T-cell (primary cell): ENCODE data around the gene PGAP3. TPM values are rescaled to one million over a fixed set of nuclear protein-coding genes. Genes with fewer than 3 reads are reported as not detected.
A peak's percentile ranks its signal among the peaks of the same experiment; 100 is the strongest.

Experiments
- ATAC-seq, 4 experiments: fragments of 200-7000 bp in 3 of 4; fragments of 150-1000 bp in 1 of 4; cut with Tn5 transposase; replicated peaks in 1 of 4; 1 replicate in 3 of 4; 2 replicates in 1 of 4; pipeline ENCODE4 v1.10.0; 2021; ENCODE audit warnings: moderate library complexity in 3 of 4, mild to moderate bottlenecking in 2 of 4, moderate number of reproducible peaks in 1 of 4
- CTCF ChIA-PET, 2 donors: fragments of 300-600 bp; sonication (Branson Sonifier 250); formaldehyde crosslinking; loops; one replicate each; lab custom pipeline; 2022; ENCODE audit warnings: antibody characterized with exemption in 2 of 2; lab: Charles Lee
- POLR2A ChIA-PET, 2 donors: fragments of 300-600 bp; sonication (Branson Sonifier 250); formaldehyde crosslinking; loops; one replicate each; lab custom pipeline; 2022; ENCODE audit warnings: antibody characterized with exemption in 2 of 2; lab: Charles Lee
- DNase-seq, 35 experiments: peaks; one replicate each; pipeline versions ENCODE4 v3.0.0 to v3.0.0-alpha.2; 2013 to 2023
- H3K27ac ChIP-seq: one replicate; pipeline ENCODE4 v1.5.1; 2013; ENCODE audit warnings: low read length
- H3K27me3 ChIP-seq, 2 experiments: replicated peaks in 1 of 2; 1 replicate in 1 of 2; 2 replicates in 1 of 2; pipeline versions ENCODE4 v1.6.1 to v1.7.0; 2013; ENCODE audit warnings: low read length in 1 of 2, mixed read lengths in 1 of 2; ENCODE audit not compliant: control insufficient read depth in 2 of 2, insufficient read depth in 2 of 2; ENCODE audit errors: extremely low read depth in 1 of 2
- H3K36me3 ChIP-seq, 2 donors: 1 replicate in 1 of 2; 2 replicates in 1 of 2; pipeline versions ENCODE4 v1.6.1 to v1.7.0; 2013; ENCODE audit warnings: low read length in 1 of 2; ENCODE audit not compliant: control insufficient read depth in 2 of 2, insufficient read depth in 1 of 2; ENCODE audit errors: extremely low read depth in 1 of 2
- H3K4me1 ChIP-seq, 2 experiments: 1 replicate in 1 of 2; 2 replicates in 1 of 2; pipeline versions ENCODE4 v1.6.1 to v1.7.0; 2013; ENCODE audit warnings: low read length in 2 of 2, mixed read lengths in 1 of 2; ENCODE audit not compliant: insufficient read depth in 2 of 2, control insufficient read depth in 1 of 2; ENCODE audit errors: extremely low read depth in 1 of 2
- H3K4me3 ChIP-seq, 2 donors: 1 replicate in 1 of 2; 2 replicates in 1 of 2; pipeline versions ENCODE4 v1.5.1 to v1.7.0; 2013; ENCODE audit warnings: mild to moderate bottlenecking in 2 of 2, low read length in 1 of 2, moderate library complexity in 1 of 2; ENCODE audit not compliant: control insufficient read depth in 1 of 2; ENCODE audit errors: extremely low read depth in 1 of 2
- H3K9me3 ChIP-seq: 2 replicates; pipeline ENCODE4 v1.7.0; 2013
- H3K27ac Mint-ChIP-seq, 2 donors: one replicate each; pipeline ENCODE4 v1.8.0; 2020 to 2021; ENCODE audit warnings: mild to moderate bottlenecking in 2 of 2, mixed read lengths in 2 of 2
- H3K27me3 Mint-ChIP-seq, 2 donors: one replicate each; pipeline ENCODE4 v1.8.0; 2021 to 2022; ENCODE audit warnings: mixed read lengths in 2 of 2
- H3K36me3 Mint-ChIP-seq: one replicate; pipeline ENCODE4 v1.8.0; 2021; ENCODE audit warnings: mixed read lengths
- H3K4me1 Mint-ChIP-seq, 3 donors: one replicate each; pipeline ENCODE4 v1.8.0; 2020 to 2022; ENCODE audit warnings: mixed read lengths in 3 of 3, mild to moderate bottlenecking in 1 of 3
- H3K4me3 Mint-ChIP-seq, 3 donors: one replicate each; pipeline ENCODE4 v1.8.0; 2020 to 2022; ENCODE audit warnings: mild to moderate bottlenecking in 3 of 3, mixed read lengths in 3 of 3, moderate library complexity in 3 of 3
- H3K9me3 Mint-ChIP-seq, 3 donors: one replicate each; pipeline ENCODE4 v1.8.0; 2020 to 2022; ENCODE audit warnings: mixed read lengths in 3 of 3
- WGBS: methylation state at CpG from one replicate; pipeline ENCODE4 v1.1.5; 2013; ENCODE audit warnings: missing lambda C conversion rate; ENCODE audit not compliant: insufficient coverage; 5-methylcytosine and 5-hydroxymethylcytosine counted together
- total RNA-seq, 35 experiments: library from RNA in 6 of 35; stranded (reverse) in 6 of 35; fragments of 120-200 nt in 1 of 35; gene quantifications; one replicate each; pipeline versions ENCODE4 v1.2.1 to v1.2.4 and lab custom pipeline; 2013 to 2026

Gene PGAP3
- total RNA-seq, 5 donors from 2014 or later (not counting 1 experiment from before 2014, with no cell fraction given): 27.9 to 34.3 (median 31.7) TPM

GRCh38 chr17:39670746-39671145 lies 17.1 kb downstream of the PGAP3 start:
- H3K27ac Mint-ChIP-seq: no peak overlapping the region
- no peak overlapping the region for H3K4me3 Mint-ChIP-seq
- CTCF ChIA-PET: interaction anchor here in 1 of 2 donors (1.0 kb wide), 1 partner anchor 17 kb away, joined by 4 read pairs; no protein-coding TSS in a partner anchor
- no peaks in the 10 kb centered on the region for H3K36me3 Mint-ChIP-seq
- DNase-seq: no peak
- peaks cover 12 to 18% of the 10 kb centered on the region in 2 donors for H3K27me3 Mint-ChIP-seq
- Histone ChIP-seq H3K36me3 (no peaks in the 10 kb centered on the region), H3K4me3 (no peak overlapping the region), H3K27me3 (peaks cover 0 to 59% of the 10 kb centered on the region in 2 experiments), H3K9me3 (no peaks in the 10 kb centered on the region), H3K27ac (no peak overlapping the region), H3K4me1 (peaks cover 2 to 48% of the 10 kb centered on the region in 2 experiments)
- WGBS: 61% methylated on average over 3 of the region's 4 CpGs
- ATAC-seq: no peak
- peaks cover 19 to 24% (median 20%) of the 10 kb centered on the region in 3 donors for H3K4me1 Mint-ChIP-seq
- POLR2A ChIA-PET: no interaction called here
- H3K9me3 Mint-ChIP-seq: no peaks in the 10 kb centered on the region

- no peaks in the 10 kb centered on the region for H3K9me3 Mint-ChIP-seq
- CTCF ChIA-PET: interaction anchor here (1.0 to 1.6 kb wide), 3 partner anchors 16 to 48 kb away, joined by 3 to 4 read pairs (median 4); no protein-coding TSS in a partner anchor
- peaks cover 2 to 44% of the 10 kb centered on the region in 2 experiments for H3K4me1 ChIP-seq
- no peak overlapping the region for H3K4me3 ChIP-seq
- DNase-seq: no peak
- no peaks in the 10 kb centered on the region for H3K36me3 ChIP-seq
- no peak overlapping the region for H3K27ac ChIP-seq
- H3K4me3 Mint-ChIP-seq: no peak overlapping the region
- peaks cover 0 to 60% of the 10 kb centered on the region in 2 experiments for H3K27me3 ChIP-seq
- WGBS: 90% methylated on average over 15 of the region's 23 CpGs
- POLR2A ChIA-PET: no interaction called here
- peaks cover 12 to 18% of the 10 kb centered on the region in 2 donors for H3K27me3 Mint-ChIP-seq
- peaks cover 14 to 20% (median 15%) of the 10 kb centered on the region in 3 donors for H3K4me1 Mint-ChIP-seq
- no peak for ATAC-seq
- no peaks in the 10 kb centered on the region for H3K9me3 ChIP-seq
- H3K27ac Mint-ChIP-seq: no peak overlapping the region
- no peaks in the 10 kb centered on the region for H3K36me3 Mint-ChIP-seq
These were observed 17.7 kb downstream of the PGAP3 start for GRCh38 chr17:39669897-39670735.

- peak within 1 kb of the TSS; percentile 59 to 60 (median 59) for H3K4me3 Mint-ChIP-seq
- Histone ChIP-seq H3K27ac (no peak within 1 kb of the TSS), H3K4me1 (peaks cover 2 to 35% of the 10 kb centered on the region in 2 experiments), H3K9me3 (no peaks in the 10 kb centered on the region), H3K4me3 (peak within 1 kb of the TSS; percentile 30 to 54), H3K36me3 (peaks cover 0 to 5% of the 10 kb centered on the region in 2 donors), H3K27me3 (peaks cover 0 to 60% of the 10 kb centered on the region in 2 experiments)
- WGBS: 2% methylated on average over 78 of the region's 85 CpGs
- peaks cover 12 to 18% of the 10 kb centered on the region in 2 donors for H3K27me3 Mint-ChIP-seq
- ATAC-seq (peak; percentile 64 to 75 (median 74)), DNase-seq (peak in 34 of 35 experiments; percentile 33 to 83 (median 64))
- ChIA-PET POLR2A (no interaction called here), CTCF (interaction anchor here (0.7 to 1.6 kb wide), 3 partner anchors 20 to 46 kb away, joined by 3 to 4 read pairs (median 3); partner anchors contain the start of gene PGAP3 (in 1 of the 2))
- H3K36me3 Mint-ChIP-seq: no peaks in the 10 kb centered on the region
- no peak within 1 kb of the TSS for H3K27ac Mint-ChIP-seq
- peaks cover 14 to 19% (median 15%) of the 10 kb centered on the region in 3 donors for H3K4me1 Mint-ChIP-seq
- H3K9me3 Mint-ChIP-seq: no peaks in the 10 kb centered on the region
These were observed 19.6 kb downstream of the PGAP3 start, which contains the start of gene PNMT for GRCh38 chr17:39667945-39668924. PNMT (plus strand) TSS chr17:39668453; CDS start chr17:39668476, 23 bp downstream.

GRCh38 chr17:39667262-39667944 lies 20.5 kb downstream of the PGAP3 start:
- DNase-seq (peak in 4 of 35 experiments; percentile 22 to 29 (median 24)), ATAC-seq (peak in 2 of 4 experiments; percentile 11 to 15)
- ChIA-PET CTCF (interaction anchor here (0.6 to 1.6 kb wide), 5 partner anchors 14 to 88 kb away, joined by 3 to 10 read pairs (median 4); no protein-coding TSS in a partner anchor), POLR2A (interaction anchor here in 1 of 2 donors (0.6 kb wide), 1 partner anchor 86 kb away, joined by 10 read pairs; no protein-coding TSS in a partner anchor)
- peaks cover 0 to 60% of the 10 kb centered on the region in 2 experiments for H3K27me3 ChIP-seq
- H3K27ac ChIP-seq: no peak overlapping the region
- Mint-ChIP-seq H3K27ac (no peak overlapping the region), H3K27me3 (peaks cover 12 to 18% of the 10 kb centered on the region in 2 donors), H3K9me3 (no peaks in the 10 kb centered on the region), H3K4me1 (peaks cover 13 to 18% (median 14%) of the 10 kb centered on the region in 3 donors), H3K36me3 (no peaks in the 10 kb centered on the region), H3K4me3 (peak overlapping the region; percentile 54 to 60 (median 59))
- H3K9me3 ChIP-seq: no peaks in the 10 kb centered on the region
- WGBS: 20% methylated on average over 41 of the region's 49 CpGs
- H3K4me3 ChIP-seq: peak overlapping the region in 1 of 2 donors; percentile 30
- peaks cover 5 to 6% of the 10 kb centered on the region in 2 donors for H3K36me3 ChIP-seq
- peaks cover 2 to 35% of the 10 kb centered on the region in 2 experiments for H3K4me1 ChIP-seq

- Mint-ChIP-seq H3K4me3 (peak overlapping the region in 2 of 3 donors; percentile 57 to 59), H3K27me3 (peaks cover 12 to 16% of the 10 kb centered on the region in 2 donors), H3K27ac (no peak overlapping the region), H3K36me3 (peaks cover under 1% of the 10 kb centered on the region), H3K4me1 (peaks cover 8 to 13% (median 10%) of the 10 kb centered on the region in 3 donors), H3K9me3 (no peaks in the 10 kb centered on the region)
- ATAC-seq (no peak), DNase-seq (no peak)
- Histone ChIP-seq H3K36me3 (peaks cover 5 to 12% of the 10 kb centered on the region in 2 donors), H3K27ac (no peak overlapping the region), H3K9me3 (no peaks in the 10 kb centered on the region), H3K4me3 (no peak overlapping the region), H3K4me1 (peaks cover 2 to 31% of the 10 kb centered on the region in 2 experiments), H3K27me3 (peaks cover 0 to 59% of the 10 kb centered on the region in 2 experiments)
- POLR2A ChIA-PET: interaction anchor here (0.6 kb wide), 2 partner anchors 86 to 294 kb away, joined by 5 to 10 read pairs; no protein-coding TSS in a partner anchor
- WGBS: 78% methylated on average over 7 of the region's 11 CpGs
- CTCF ChIA-PET: interaction anchor here (0.6 to 1.6 kb wide), 5 partner anchors 13 to 88 kb away, joined by 3 to 10 read pairs (median 4); no protein-coding TSS in a partner anchor
These were observed 21.1 kb downstream of the PGAP3 start for GRCh38 chr17:39666601-39667261.
